GOT3 (cell line): ENCODE results near the gene NFATC2.
A peak's percentile ranks its signal among the peaks of the same experiment; 100 is the strongest.
"Not testable (repeated sequence)": the region's sequence is repeated elsewhere in the genome, so short reads cannot be mapped to it uniquely, and the experiment has no call there.

Source experiments
- DNase-seq: peaks from one replicate; lab custom pipeline; 2025; ENCODE audit warnings: mixed read lengths; lab: John Stamatoyannopoulos, UW

The NFATC2 gene

DNA sequence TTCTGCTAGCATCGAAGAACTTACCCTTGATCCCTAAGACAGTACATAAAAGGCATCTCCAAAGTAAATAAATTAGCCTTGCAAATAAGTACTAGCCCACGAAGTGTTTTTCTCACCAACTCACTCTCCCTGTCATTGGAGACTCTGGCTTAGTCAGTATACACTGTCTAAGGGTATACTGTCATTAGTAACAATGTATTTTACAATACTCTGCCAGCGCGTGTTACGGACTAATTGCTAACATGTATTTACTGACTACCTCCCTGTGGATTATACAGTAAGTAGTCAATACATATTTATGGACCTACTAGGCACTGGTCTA is 72.1 kb downstream of the NFATC2 start:
- no peak for DNase-seq

- no peak for DNase-seq
These were observed 72.7 kb downstream of the NFATC2 start for GRCh38 chr20:51469578-51470498.

GRCh38 chr20:51469046-51469445 is 73.5 kb downstream of the NFATC2 start:
- no peak for DNase-seq

- DNase-seq, result no peak
These were observed 73.9 kb downstream of the NFATC2 start for GRCh38 chr20:51468636-51469035.

- DNase-seq, result no peak
These were observed 74.4 kb downstream of the NFATC2 start for GRCh38 chr20:51467956-51468626.

DNA sequence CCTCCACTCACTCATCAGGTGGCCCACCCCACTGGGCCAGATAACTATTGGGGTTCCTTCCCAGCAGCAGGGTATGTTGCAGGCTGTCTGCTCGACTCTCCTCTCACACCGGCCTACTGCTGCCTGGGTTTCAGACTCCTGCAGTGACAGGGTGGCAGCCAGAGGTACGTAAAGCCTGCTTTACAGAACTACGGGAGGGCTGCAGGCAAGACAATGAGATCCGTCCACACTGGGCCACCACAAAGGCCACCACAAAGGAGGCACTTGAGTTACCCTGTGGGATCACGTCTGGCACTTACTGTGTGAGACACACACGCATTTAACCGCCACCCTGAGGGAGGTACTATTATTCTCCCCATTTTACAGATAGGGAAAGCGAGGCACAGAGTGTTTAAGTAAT is 78.5 kb downstream of the NFATC2 start:
- DNase-seq, result no peak

DNA sequence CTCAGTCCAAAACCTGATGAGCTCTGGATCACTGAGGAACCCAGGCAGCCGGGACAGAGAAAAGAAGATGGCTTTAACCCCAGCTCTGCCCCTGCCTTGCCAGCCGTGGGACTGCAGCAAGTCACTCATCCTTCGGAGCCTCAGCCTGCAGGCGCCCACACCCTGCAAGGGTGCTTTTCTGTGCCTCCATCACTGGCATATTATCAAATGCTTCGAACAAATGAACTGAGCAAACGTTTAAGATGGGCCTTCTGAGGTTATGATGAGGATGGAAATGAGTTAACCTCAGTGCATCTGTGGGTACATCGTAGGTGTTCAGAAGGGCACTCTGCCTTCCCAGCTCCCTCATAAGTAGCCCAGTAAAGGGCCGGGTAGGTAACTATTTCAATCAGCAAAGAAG is 79.0 kb downstream of the NFATC2 start:
- DNase-seq, result no peak

GRCh38 chr20:51462566-51463276 is 79.8 kb downstream of the NFATC2 start:
- peak; percentile 27 for DNase-seq

- not testable (repeated sequence) for DNase-seq
These were observed 80.7 kb downstream of the NFATC2 start for GRCh38 chr20:51461846-51462245.

DNA sequence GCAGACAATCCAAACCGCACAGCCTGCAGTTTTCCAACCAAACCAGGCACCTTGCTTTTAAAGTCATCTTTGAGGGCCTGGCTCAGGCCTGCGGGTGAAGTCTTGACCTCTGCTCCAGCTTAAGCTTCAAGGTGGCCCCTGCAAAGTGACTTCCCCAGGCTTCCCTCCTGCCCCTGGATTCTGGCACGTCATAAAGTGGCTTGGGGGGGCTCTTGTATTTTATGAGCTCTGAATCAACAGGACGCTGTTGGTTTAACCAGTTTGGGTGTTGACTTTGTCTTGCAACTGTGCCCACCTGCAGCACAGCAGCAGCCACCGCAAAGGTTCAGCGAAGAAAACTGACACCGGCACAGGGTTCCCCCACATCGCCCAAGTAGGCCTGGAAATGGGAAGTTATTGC is 81.2 kb downstream of the NFATC2 start:
- DNase-seq, result no peak

DNA sequence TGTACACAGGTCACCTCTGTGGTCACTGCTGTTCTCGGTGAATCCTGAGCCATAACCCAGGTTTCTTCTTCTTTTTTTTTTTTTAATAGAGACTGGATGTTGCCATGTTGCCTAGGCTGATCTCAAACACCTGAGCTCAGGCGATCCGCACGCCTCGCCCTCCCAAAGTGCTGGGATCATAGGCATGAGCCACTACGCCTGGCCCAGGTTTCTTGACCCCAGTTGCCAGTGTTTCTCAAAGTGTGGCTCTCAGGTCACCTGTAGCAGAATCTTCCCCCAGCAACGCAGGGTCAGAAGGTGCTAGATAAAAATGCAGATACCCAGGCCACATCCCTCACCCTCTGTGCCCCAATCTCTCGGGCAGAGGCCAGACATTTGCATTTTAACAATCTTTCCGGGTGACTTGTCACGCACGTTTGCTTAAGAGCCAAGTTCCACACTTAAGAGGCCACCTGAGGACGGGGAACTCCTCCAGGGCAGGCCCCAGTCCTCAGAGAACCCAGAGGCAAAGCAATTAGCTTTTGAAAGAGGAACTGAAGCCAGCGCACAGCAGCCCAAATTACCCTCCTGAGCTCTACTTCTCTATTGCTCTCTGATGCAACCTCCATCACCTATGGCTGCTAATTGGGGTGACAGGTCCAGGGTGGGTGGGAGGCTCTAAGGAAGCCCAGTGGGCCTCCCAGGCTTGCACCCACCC is 81.8 kb downstream of the NFATC2 start:
- no peak for DNase-seq

DNA sequence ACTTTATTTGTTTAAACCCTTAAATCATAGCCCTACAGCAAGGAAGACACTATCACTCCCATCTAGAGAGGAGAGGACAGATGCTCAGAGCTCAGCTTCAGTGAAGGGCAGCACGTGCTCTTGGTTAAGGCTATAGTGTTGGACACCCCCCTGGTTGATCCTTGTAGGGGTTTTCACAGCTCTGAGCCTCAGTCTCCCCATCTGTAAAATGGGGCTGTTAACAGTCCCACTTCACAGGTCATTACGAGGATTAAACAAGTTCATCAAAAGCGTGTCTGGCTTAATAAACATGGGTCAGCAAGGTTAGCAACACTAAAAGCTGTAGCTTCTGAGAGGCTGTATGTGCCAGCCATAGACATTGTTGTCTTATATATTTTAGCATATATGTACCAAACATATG is 82.4 kb downstream of the NFATC2 start:
- DNase-seq, result no peak

- DNase-seq, result no peak
These were observed 83.6 kb downstream of the NFATC2 start for GRCh38 chr20:51458751-51459439.

DNA sequence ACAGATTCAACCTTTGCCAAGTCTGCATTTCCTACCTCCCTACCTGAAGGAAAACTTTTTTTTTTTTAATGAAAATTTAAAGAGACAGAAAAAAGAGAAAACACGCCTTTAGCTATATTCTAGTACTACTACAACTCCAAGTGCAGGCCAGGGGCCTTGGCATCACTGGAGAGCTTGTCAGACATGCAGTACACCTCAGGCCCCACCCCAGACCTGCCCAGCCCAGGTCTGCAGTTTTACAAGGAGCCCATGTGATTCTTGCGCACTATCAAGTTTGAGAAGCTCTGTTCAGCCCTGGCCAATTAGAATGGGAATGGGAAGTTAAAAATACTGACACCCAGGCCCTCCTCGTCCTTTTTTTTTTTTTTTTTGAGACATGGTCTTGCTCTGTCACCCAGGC is 85.0 kb downstream of the NFATC2 start:
- no peak for DNase-seq

- DNase-seq, result peak; percentile 97
These were observed 85.7 kb downstream of the NFATC2 start for GRCh38 chr20:51456511-51457509.

DNA sequence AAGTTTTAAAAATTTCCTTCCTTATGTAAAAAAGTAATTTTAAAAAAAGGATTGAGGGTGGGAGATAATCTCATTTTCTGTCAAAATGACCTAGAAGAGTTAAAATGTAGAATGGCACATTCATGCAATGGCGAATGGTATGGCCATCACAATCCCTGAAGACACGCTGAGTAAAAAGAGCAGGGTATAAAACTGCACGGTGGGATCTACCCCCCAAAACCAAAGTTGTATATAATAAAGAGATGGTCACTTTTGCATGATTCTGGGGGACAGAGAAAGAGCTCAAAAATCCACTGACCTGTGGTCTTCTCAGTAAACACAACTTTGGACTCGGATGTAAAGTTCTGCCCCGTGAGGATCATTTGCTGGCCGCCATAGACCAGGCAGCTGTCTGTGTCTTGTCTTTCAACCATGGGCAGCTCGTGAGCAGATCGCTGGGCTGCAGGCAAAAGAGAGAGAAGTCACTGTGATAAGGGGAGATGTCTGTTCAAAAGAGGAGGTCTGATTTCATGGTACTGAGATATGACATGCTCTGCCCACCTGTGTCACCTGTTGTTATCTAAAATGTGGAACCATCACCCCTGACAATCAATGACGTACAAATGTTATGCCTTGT is 88.2 kb downstream of the NFATC2 start:
- no peak for DNase-seq

GRCh38 chr20:51452734-51453365 is 89.7 kb downstream of the NFATC2 start:
- no peak for DNase-seq

DNA sequence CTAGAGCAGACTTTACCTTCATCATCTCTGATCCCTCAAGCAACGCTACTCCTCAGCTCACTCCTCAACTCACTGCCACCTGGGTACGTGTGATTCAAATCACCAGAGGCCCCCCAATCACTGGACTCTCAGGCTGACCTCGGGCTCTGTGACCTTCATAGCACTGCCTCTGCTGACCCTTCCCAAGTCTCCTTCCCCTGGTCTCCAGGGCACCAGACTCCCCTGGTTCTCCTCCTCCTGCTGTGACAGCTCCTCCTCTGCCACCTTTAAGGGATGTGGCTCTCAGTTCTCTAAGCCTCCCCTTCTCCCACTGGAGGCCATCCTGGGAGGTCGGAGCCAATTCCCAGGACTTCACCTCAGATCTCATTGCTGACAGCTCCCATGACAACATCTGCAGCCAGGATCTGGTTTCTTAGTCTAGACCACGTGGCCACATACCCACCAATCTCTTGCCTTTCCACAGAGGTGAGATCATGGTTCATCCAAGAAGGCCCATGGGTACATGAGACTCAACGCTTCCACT is 90.4 kb downstream of the NFATC2 start:
- no peak for DNase-seq

DNA sequence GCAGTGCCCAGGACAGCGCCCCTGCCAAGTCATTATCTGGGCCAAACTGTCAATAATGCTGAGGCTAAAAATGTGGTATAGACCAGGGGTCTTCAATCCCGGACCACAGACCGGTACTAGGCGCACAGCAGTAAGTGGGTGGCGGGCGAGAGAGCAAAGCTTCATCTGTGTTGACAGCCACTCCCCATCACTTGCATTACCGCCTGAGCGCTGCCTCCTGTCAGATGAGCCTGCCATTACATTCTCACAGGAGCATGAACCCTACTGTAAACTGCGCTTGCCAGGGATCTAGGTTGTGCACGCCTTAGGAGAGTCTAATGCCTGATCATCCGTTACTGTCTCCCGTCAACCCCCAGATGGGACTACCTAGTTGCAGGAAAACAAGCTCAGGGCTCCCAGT is 91.0 kb downstream of the NFATC2 start:
- no peak for DNase-seq
